Calu3 (cell line): ENCODE results near the gene CYP11A1. TPM values are rescaled to one million over a fixed set of nuclear protein-coding genes. Genes with fewer than 3 reads are reported as not detected.
A peak's percentile ranks its signal among the peaks of the same experiment; 100 is the strongest.

ENCODE experiments used
- BruUV-seq: library from RNA; stranded (reverse); fragments of 400-500 nt; replicated peaks from 2 replicates; lab custom pipeline; 2021; lab: Mats Ljungman, UMichigan
- CTCF ChIA-PET: fragments of 300-600 bp; sonication (Branson Sonifier 250); formaldehyde crosslinking; loops from one replicate; lab custom pipeline; 2022; ENCODE audit warnings: antibody characterized with exemption; lab: Charles Lee
- DNase-seq: peaks from one replicate; pipeline ENCODE4 v3.0.0; 2022
- H3K27ac Mint-ChIP-seq: one replicate; pipeline ENCODE4 v1.8.0; 2022; ENCODE audit warnings: mixed read lengths; ENCODE audit not compliant: unreplicated experiment
- H3K27me3 Mint-ChIP-seq: one replicate; pipeline ENCODE4 v1.8.0; 2022; ENCODE audit warnings: mixed read lengths; ENCODE audit not compliant: unreplicated experiment
- H3K36me3 Mint-ChIP-seq: one replicate; pipeline ENCODE4 v1.8.0; 2022; ENCODE audit warnings: mild to moderate bottlenecking, moderate library complexity, mixed read lengths; ENCODE audit not compliant: insufficient read depth, unreplicated experiment
- H3K4me1 Mint-ChIP-seq: one replicate; pipeline ENCODE4 v1.8.0; 2022; ENCODE audit warnings: mild to moderate bottlenecking, low read depth, mixed read lengths; ENCODE audit not compliant: unreplicated experiment
- H3K4me3 Mint-ChIP-seq: one replicate; pipeline ENCODE4 v1.8.0; 2022; ENCODE audit warnings: mild to moderate bottlenecking, low read depth, moderate library complexity, mixed read lengths; ENCODE audit not compliant: unreplicated experiment
- H3K9me3 Mint-ChIP-seq: one replicate; pipeline ENCODE4 v1.8.0; 2022; ENCODE audit warnings: low read depth, mixed read lengths; ENCODE audit not compliant: unreplicated experiment
- CTCF ChIP-seq: fragments of 200-600 bp; IDR thresholded peaks from one replicate; pipeline ENCODE4 v1.8.0; 2022; ENCODE audit warnings: antibody characterized with exemption; ENCODE audit not compliant: unreplicated experiment
- intact Hi-C: fragments of 100-400 bp; cut with micrococcal nuclease; formaldehyde crosslinking; loops from one replicate; pipeline ENCODE4 v1.10.0; 2022; ENCODE audit not compliant: unreplicated experiment
- total RNA-seq: library from RNA; stranded (reverse); gene quantifications from 2 replicates; pipeline ENCODE4 v1.2.3, GENCODE V29; 2022

Gene CYP11A1
- total RNA-seq, 1 experiment from 2014 or later: not detected

DNA sequence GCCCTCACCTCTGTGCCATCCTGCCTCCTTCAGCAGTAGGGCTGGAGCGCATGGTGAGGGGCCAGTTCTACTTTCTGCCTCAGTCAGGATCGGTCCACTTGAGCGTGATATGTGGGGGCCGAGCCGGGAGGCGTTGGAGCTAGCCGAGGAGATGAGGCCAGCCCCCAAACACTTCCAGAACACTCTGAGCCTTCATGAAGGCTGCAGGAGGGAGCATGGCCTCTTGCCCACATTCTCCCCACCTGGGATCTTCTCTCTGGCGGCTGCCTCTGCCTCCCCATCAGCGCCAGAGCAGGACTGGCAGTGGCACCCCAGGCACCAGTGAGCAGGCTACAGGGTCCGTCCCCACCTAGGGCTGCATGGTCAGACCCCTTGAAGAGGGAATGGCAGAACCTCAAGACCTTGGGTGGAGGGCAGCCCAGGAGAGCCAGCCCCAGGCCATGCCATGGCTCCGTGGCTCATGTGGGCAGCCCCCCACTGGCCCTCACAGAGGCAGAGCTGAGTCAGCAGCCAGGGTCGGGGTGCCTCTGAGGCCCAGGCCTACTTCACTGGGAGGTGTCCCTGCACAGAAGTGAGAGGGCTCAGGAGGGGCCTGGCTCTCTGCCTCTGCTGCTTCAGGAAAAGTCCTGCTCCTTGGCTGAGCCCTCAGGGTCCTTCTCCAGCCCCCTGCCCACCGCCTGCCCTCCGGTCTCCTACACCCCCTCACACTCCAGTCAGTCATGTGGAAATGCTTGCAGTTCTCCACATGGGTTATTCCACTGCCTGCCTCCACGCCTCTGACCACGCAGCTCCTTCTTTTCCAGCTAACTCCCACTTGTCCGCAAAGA is 28.1 kb upstream of the CYP11A1 start:
- TF ChIP-seq CTCF: no peak
- no peaks in the 10 kb centered on the region for H3K27me3 Mint-ChIP-seq
- H3K9me3 Mint-ChIP-seq: peaks cover 2% of the 10 kb centered on the region
- intact Hi-C loops: no loop called here
- H3K27ac Mint-ChIP-seq: peak overlapping the region; percentile 98
- peaks cover 77% of the 10 kb centered on the region for H3K4me1 Mint-ChIP-seq
- no peak overlapping the region for H3K4me3 Mint-ChIP-seq
- DNase-seq: no peak
- peaks cover 16% of the 10 kb centered on the region for H3K36me3 Mint-ChIP-seq
- CTCF ChIA-PET: interaction anchor here (1.1 to 2.0 kb wide), 2 partner anchors 11 kb away, joined by 4 to 25 read pairs; no protein-coding TSS in a partner anchor
- BruUV-seq: no TSS peak

DNA sequence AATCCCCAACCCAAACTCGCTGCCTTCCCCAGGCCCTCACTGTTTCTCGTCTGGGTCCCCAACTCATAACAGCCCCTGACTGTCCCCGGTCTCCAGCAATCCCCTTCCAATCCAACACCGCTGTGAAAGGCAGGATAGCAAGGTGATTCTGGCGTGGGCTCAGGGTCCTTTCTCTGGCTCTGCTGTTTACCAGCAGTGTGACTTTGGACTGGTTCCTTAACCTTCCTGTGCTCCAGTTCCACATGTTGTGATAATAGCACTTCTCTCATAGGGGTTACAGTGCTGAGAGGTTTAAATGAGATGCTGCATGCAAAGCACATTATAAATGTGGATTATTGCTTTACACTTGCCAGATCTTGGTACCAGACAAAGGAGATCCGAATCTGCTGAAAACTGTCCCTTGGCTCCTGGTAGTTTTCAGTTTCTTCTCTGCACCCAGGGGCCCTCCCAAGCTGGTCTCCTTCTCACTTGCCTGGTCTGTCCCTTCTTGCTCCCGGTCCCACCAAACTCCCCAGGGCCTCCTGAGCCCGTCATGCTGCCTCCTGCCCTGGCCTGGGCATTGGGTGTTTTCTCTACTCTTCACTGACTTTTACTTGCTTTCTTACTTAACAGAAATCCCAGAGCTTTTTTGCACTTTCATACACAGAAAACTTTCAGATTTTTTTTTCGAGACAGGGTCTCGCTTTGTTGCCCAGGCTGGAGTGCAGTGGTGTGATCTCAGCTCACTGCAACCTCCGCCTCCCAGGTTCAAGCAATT is 26.8 kb upstream of the CYP11A1 start:
- intact Hi-C loops: no loop called here
- Mint-ChIP-seq H3K4me3 (no peak overlapping the region), H3K4me1 (peaks cover 77% of the 10 kb centered on the region), H3K27me3 (no peaks in the 10 kb centered on the region), H3K27ac (peak overlapping the region; percentile 69), H3K36me3 (peaks cover 16% of the 10 kb centered on the region), H3K9me3 (peaks cover 2% of the 10 kb centered on the region)
- TF ChIP-seq CTCF: no peak
- DNase-seq: no peak
- no TSS peak for BruUV-seq
- CTCF ChIA-PET: interaction anchor here (0.6 to 1.1 kb wide), 3 partner anchors 9 to 189 kb away, joined by 3 to 4 read pairs (median 3); no protein-coding TSS in a partner anchor

DNA sequence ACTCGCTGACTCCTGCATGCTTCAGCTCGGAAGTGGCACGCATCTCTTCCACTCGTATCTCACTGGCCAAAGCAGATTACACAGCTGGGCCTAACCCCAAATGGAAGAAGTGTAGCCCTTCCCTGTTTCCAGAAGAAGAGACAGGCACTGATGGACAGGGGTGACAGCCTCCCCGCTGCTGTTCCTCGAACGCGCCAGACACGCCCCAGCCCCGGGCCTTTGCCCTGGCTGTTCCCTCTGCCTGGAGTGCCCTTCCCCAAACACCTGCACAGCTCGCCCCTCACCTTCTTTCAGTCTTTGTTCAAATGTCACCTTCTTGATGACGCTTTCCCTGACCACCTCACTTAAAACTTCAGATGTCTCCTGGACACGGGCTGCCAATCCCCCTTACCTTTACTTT is 26.0 kb upstream of the CYP11A1 start:
- Mint-ChIP-seq H3K27ac (no peak overlapping the region), H3K4me3 (no peak overlapping the region), H3K36me3 (peaks cover 16% of the 10 kb centered on the region), H3K9me3 (peaks cover 2% of the 10 kb centered on the region), H3K27me3 (no peaks in the 10 kb centered on the region), H3K4me1 (peaks cover 81% of the 10 kb centered on the region)
- no peak for TF ChIP-seq CTCF
- CTCF ChIA-PET: interaction anchor here (1.0 kb wide), 1 partner anchor 9 kb away, joined by 3 read pairs; no protein-coding TSS in a partner anchor
- intact Hi-C loops: no loop called here
- no peak for DNase-seq
- no TSS peak for BruUV-seq

- H3K36me3 Mint-ChIP-seq: peaks cover 16% of the 10 kb centered on the region
- no peak overlapping the region for H3K27ac Mint-ChIP-seq
- no peak for TF ChIP-seq CTCF
- CTCF ChIA-PET: no interaction called here
- DNase-seq: no peak
- peaks cover 2% of the 10 kb centered on the region for H3K9me3 Mint-ChIP-seq
- H3K4me3 Mint-ChIP-seq: no peak overlapping the region
- no TSS peak for BruUV-seq
- intact Hi-C loops: no loop called here
- H3K4me1 Mint-ChIP-seq: peaks cover 81% of the 10 kb centered on the region
- no peaks in the 10 kb centered on the region for H3K27me3 Mint-ChIP-seq
Observed at GRCh38 chr15:74392902-74393301, 25.5 kb upstream of the CYP11A1 start.
